GM19043 (cell line): ENCODE results near the gene TTYH3.
"Not testable (repeated sequence)": the region's sequence is repeated elsewhere in the genome, so short reads cannot be mapped to it uniquely, and the experiment has no call there.

Source experiments
- ATAC-seq: cut with Tn5 transposase; IDR thresholded peaks from one replicate; pipeline ENCODE4 v1.9.1; 2021; ENCODE audit warnings: low read depth; ENCODE audit not compliant: unreplicated experiment

Gene TTYH3

GRCh38 chr7:2661602-2662272 lies 30.0 kb downstream of the TTYH3 start:
- no peak for ATAC-seq

- ATAC-seq, result no peak
Measured at GRCh38 chr7:2662273-2663120, 30.7 kb downstream of the TTYH3 start.

- ATAC-seq, result no peak
Measured at GRCh38 chr7:2663121-2663886, 31.5 kb downstream of the TTYH3 start.

GRCh38 chr7:2663960-2664359 lies 32.2 kb downstream of the TTYH3 start:
- no peak for ATAC-seq

- ATAC-seq, result no peak
Measured at GRCh38 chr7:2665359-2665791, 33.6 kb downstream of the TTYH3 start.

GRCh38 chr7:2666155-2666554 lies 34.4 kb downstream of the TTYH3 start:
- ATAC-seq, result no peak

- no peak for ATAC-seq
Measured at GRCh38 chr7:2666588-2667250, 34.9 kb downstream of the TTYH3 start.

GRCh38 chr7:2667843-2668242 lies 36.1 kb downstream of the TTYH3 start:
- ATAC-seq, result no peak

- ATAC-seq, result no peak
Measured at GRCh38 chr7:2668401-2668800, 36.6 kb downstream of the TTYH3 start.

- ATAC-seq, result no peak
Measured at GRCh38 chr7:2670171-2670570, 38.4 kb downstream of the TTYH3 start.

- no peak for ATAC-seq
Measured at GRCh38 chr7:2670720-2671391, 39.1 kb downstream of the TTYH3 start.

GRCh38 chr7:2673214-2673613 lies 41.4 kb downstream of the TTYH3 start:
- ATAC-seq, result not testable (repeated sequence)

GRCh38 chr7:2673934-2674333 lies 42.1 kb downstream of the TTYH3 start:
- no peak for ATAC-seq

GRCh38 chr7:2675256-2675764 lies 43.5 kb downstream of the TTYH3 start:
- no peak for ATAC-seq

- ATAC-seq, result not testable (repeated sequence)
Measured at GRCh38 chr7:2676576-2676975, 44.8 kb downstream of the TTYH3 start.

GRCh38 chr7:2678454-2678853 lies 46.7 kb downstream of the TTYH3 start:
- not testable (repeated sequence) for ATAC-seq

GRCh38 chr7:2679135-2680127 lies 47.6 kb downstream of the TTYH3 start:
- ATAC-seq, result not testable (repeated sequence)

- no peak for ATAC-seq
Measured at GRCh38 chr7:2680256-2680655, 48.5 kb downstream of the TTYH3 start.
